ENCODE data around the gene SUGP2. TPM values are rescaled to one million over a fixed set of nuclear protein-coding genes. Genes with fewer than 3 reads are reported as not detected.

Gene SUGP2
- total RNA-seq, 1 donor from 2014 or later = 19.8 TPM

DNA sequence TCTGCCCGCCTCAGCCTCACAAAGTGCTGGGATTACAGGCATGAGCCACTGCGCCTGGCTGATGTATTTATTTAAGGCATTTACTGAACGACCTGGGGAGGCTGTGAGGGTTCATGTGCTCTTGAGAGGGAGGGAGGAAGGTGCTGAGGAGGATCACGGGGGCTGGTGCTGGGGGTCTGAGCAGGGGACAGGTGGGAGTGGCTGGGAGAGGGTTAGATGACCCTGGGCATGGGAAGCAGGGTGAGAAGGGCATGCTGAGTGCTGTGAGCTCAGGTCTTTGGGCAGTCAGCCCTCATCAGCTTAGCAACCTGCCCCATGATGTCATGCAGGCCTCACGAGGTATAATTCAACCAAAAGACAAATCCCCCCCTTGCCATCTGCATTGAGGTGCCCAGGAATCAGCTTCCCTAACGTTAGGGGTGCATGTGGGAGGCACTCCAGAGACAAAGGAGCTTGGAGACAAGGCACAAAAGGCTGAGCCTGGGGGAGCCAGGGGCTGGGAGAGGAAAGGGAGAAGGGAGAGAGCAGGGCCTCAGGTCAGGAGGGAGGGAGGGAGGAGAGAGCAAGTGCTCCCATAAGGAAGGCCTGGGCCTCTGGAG is 36.4 kb downstream of the SUGP2 start:
- no peak overlapping the region for H3K27ac ChIP-seq (ENCODE audit: low read depth, low read length)
- H3K9me3 ChIP-seq (ENCODE audit: control insufficient read depth in 3 of 3, low read length in 3 of 3) = no peaks in the 10 kb centered on the region
- H3K4me3 ChIP-seq (ENCODE audit: low read length in 3 of 3) = no peak overlapping the region
- peaks cover 45 to 59% (median 54%) of the 10 kb centered on the region in 3 donors for H3K36me3 ChIP-seq (ENCODE audit: control insufficient read depth in 3 of 3, insufficient read depth in 3 of 3, low read length in 3 of 3)
- no peaks in the 10 kb centered on the region for H3K27me3 ChIP-seq (ENCODE audit: control insufficient read depth in 3 of 3, insufficient read depth in 3 of 3, low read length in 3 of 3)
- H3K9ac ChIP-seq (ENCODE audit: low read depth in 1 of 3, low read length in 3 of 3) = no peak overlapping the region
- H3K4me1 ChIP-seq (ENCODE audit: control insufficient read depth in 3 of 3, insufficient read depth in 3 of 3, low read length in 3 of 3) = peaks cover 0 to 8% (median 0%) of the 10 kb centered on the region in 3 donors

DNA sequence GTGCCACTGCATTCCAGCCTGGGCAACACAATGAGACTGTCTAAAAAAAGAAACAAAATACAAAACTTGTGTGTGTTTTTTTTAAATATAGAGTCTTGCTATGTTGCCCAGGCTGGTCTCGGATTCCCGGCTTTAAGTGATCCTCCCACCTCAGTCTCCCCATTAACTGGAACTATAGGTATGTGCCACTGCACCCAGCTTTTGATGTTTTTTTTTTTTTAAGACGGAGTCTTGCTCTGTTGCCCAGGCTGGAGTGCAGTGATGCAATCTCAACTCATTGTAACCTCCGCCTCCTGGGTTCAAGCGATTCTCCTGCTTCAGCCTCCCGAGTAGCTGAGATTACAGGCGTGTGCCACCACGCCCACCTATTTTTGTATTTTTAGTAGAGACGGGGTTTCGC is 37.0 kb downstream of the SUGP2 start:
- Histone ChIP-seq H3K4me1 (ENCODE audit: control insufficient read depth in 3 of 3, insufficient read depth in 3 of 3, low read length in 3 of 3) (peaks cover 0 to 8% (median 0%) of the 10 kb centered on the region in 3 donors), H3K4me3 (ENCODE audit: low read length in 3 of 3) (no peak overlapping the region), H3K27ac (ENCODE audit: low read depth, low read length) (no peak overlapping the region), H3K27me3 (ENCODE audit: control insufficient read depth in 3 of 3, insufficient read depth in 3 of 3, low read length in 3 of 3) (no peaks in the 10 kb centered on the region), H3K36me3 (ENCODE audit: control insufficient read depth in 3 of 3, insufficient read depth in 3 of 3, low read length in 3 of 3) (peaks cover 46 to 59% (median 51%) of the 10 kb centered on the region in 3 donors), H3K9ac (ENCODE audit: low read depth in 1 of 3, low read length in 3 of 3) (no peak overlapping the region), H3K9me3 (ENCODE audit: control insufficient read depth in 3 of 3, low read length in 3 of 3) (no peaks in the 10 kb centered on the region)

DNA sequence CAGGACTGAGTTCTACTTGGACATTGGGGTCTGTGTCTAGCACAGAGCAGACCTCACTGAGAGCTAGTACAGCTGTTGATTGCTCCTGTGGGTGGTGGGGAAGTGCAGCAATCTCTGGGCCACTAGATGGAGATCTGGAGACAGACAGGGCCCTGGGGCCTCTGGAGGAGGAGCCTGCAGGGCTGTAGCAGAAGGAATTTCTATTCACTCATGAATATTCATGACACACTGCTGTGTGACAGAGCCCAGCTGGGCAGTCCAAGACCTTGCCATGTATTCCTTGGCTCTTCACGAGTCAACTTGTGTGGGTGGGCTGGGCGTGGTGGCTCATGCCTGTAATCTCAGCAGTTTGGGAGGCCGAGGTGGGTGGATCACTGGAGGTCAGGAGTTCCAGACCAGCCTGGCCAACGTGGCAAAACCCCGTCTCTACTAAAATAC is 37.5 kb downstream of the SUGP2 start:
- Histone ChIP-seq H3K36me3 (ENCODE audit: control insufficient read depth in 3 of 3, insufficient read depth in 3 of 3, low read length in 3 of 3) (peaks cover 50 to 60% (median 51%) of the 10 kb centered on the region in 3 donors), H3K4me1 (ENCODE audit: control insufficient read depth in 3 of 3, insufficient read depth in 3 of 3, low read length in 3 of 3) (peaks cover 0 to 8% (median 0%) of the 10 kb centered on the region in 3 donors), H3K27ac (ENCODE audit: low read depth, low read length) (no peak overlapping the region), H3K4me3 (ENCODE audit: low read length in 3 of 3) (no peak overlapping the region), H3K27me3 (ENCODE audit: control insufficient read depth in 3 of 3, insufficient read depth in 3 of 3, low read length in 3 of 3) (no peaks in the 10 kb centered on the region), H3K9ac (ENCODE audit: low read depth in 1 of 3, low read length in 3 of 3) (no peak overlapping the region), H3K9me3 (ENCODE audit: control insufficient read depth in 3 of 3, low read length in 3 of 3) (no peaks in the 10 kb centered on the region)

DNA sequence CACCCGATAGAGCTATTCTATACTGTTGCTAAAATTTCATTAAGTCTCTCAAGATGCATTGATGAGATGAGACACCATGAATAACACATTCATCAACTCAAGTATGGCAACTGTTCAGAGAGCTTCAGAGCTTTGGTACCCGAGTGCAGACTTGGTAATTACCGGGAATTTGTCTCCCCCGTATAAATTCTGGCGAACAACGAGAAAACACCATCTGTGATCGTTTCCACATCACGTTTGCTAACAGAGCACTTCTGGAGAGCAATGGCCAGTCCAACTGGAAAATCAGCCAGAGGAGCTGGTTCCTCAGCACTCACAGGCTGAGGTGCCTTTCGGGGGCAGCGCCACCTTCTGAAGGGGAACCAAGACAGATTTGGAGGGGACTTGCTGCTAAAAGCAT is 40.2 kb downstream of the SUGP2 start:
- Histone ChIP-seq H3K9ac (ENCODE audit: low read depth in 1 of 3, low read length in 3 of 3) (no peak overlapping the region), H3K4me1 (ENCODE audit: control insufficient read depth in 3 of 3, insufficient read depth in 3 of 3, low read length in 3 of 3) (no peaks in the 10 kb centered on the region), H3K4me3 (ENCODE audit: low read length in 3 of 3) (no peak overlapping the region), H3K36me3 (ENCODE audit: control insufficient read depth in 3 of 3, insufficient read depth in 3 of 3, low read length in 3 of 3) (peaks cover 32 to 42% (median 41%) of the 10 kb centered on the region in 3 donors), H3K9me3 (ENCODE audit: control insufficient read depth in 3 of 3, low read length in 3 of 3) (no peaks in the 10 kb centered on the region), H3K27ac (ENCODE audit: low read depth, low read length) (no peak overlapping the region), H3K27me3 (ENCODE audit: control insufficient read depth in 3 of 3, insufficient read depth in 3 of 3, low read length in 3 of 3) (no peaks in the 10 kb centered on the region)

DNA sequence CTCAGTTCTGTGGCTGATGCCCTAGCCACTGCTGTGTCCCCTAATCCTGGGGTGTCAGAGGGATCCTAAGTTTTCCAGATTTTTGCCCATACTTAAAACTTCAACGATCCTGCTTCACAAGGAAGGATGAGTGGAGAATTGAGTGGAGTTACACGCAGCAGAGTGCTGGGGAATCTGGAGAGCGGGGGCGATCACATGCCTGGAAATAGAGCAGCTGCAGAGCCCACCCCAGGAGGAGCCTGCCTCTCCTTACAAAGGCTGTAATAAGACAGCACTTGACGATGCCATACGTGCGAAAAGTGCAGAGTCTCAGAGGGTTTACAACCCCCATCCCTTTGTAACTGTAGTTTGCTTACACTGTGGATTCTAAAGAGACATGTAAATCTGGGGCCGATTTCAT is 40.6 kb downstream of the SUGP2 start:
- no peak overlapping the region for H3K4me3 ChIP-seq (ENCODE audit: low read length in 3 of 3)
- H3K9me3 ChIP-seq (ENCODE audit: control insufficient read depth in 3 of 3, low read length in 3 of 3) = no peaks in the 10 kb centered on the region
- no peak overlapping the region for H3K9ac ChIP-seq (ENCODE audit: low read depth in 1 of 3, low read length in 3 of 3)
- H3K27ac ChIP-seq (ENCODE audit: low read depth, low read length) = no peak overlapping the region
- no peaks in the 10 kb centered on the region for H3K4me1 ChIP-seq (ENCODE audit: control insufficient read depth in 3 of 3, insufficient read depth in 3 of 3, low read length in 3 of 3)
- no peaks in the 10 kb centered on the region for H3K27me3 ChIP-seq (ENCODE audit: control insufficient read depth in 3 of 3, insufficient read depth in 3 of 3, low read length in 3 of 3)
- peaks cover 32 to 41% (median 39%) of the 10 kb centered on the region in 3 donors for H3K36me3 ChIP-seq (ENCODE audit: control insufficient read depth in 3 of 3, insufficient read depth in 3 of 3, low read length in 3 of 3)

DNA sequence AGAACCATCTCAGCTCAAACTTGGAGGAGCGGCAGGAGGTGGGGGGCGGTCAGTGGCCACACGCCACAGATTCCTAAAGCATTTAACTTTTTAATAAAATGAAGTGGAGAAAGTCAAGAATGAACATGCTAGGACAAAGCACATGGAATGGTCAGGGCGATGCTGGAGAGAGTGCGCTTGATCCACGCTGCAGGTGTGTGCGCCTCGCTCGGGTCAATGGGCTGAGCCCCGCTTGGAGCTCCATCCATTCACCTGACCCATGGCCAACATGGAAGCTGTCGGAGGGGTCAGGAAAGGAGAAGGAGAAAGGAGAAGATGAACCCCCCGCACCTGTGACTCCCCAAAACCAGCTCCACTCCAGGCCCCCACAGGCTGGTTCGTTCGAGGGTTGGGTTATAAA is 41.8 kb downstream of the SUGP2 start:
- Histone ChIP-seq H3K27me3 (ENCODE audit: control insufficient read depth in 3 of 3, insufficient read depth in 3 of 3, low read length in 3 of 3) (no peaks in the 10 kb centered on the region), H3K36me3 (ENCODE audit: control insufficient read depth in 3 of 3, insufficient read depth in 3 of 3, low read length in 3 of 3) (peaks cover 30 to 37% (median 36%) of the 10 kb centered on the region in 3 donors), H3K27ac (ENCODE audit: low read depth, low read length) (no peak overlapping the region), H3K4me1 (ENCODE audit: control insufficient read depth in 3 of 3, insufficient read depth in 3 of 3, low read length in 3 of 3) (peaks cover 0 to 6% (median 5%) of the 10 kb centered on the region in 3 donors), H3K9me3 (ENCODE audit: control insufficient read depth in 3 of 3, low read length in 3 of 3) (no peaks in the 10 kb centered on the region), H3K9ac (ENCODE audit: low read depth in 1 of 3, low read length in 3 of 3) (no peak overlapping the region), H3K4me3 (ENCODE audit: low read length in 3 of 3) (no peak overlapping the region)

DNA sequence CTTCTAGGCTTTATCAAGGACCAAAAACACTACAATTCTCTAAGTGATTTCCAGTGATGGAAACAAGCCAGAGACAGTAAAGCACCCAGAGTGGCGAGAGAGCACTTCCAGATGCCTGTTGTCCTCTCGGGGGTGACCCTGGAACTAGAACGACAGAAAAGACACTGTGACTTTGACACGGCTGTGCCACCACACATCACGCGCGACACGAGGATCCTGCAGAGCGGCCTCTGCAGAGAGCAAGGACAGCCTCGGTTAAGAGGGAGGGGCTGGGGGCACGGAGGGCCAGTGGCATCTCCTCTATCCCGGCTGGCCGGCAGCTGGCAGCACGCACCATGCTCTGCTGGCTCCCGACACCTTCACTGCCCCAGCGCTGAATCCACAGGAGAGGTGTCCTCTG is 42.3 kb downstream of the SUGP2 start:
- no peak overlapping the region for H3K9ac ChIP-seq (ENCODE audit: low read depth in 1 of 3, low read length in 3 of 3)
- H3K4me1 ChIP-seq (ENCODE audit: control insufficient read depth in 3 of 3, insufficient read depth in 3 of 3, low read length in 3 of 3) = peaks cover 0 to 6% (median 5%) of the 10 kb centered on the region in 3 donors
- H3K36me3 ChIP-seq (ENCODE audit: control insufficient read depth in 3 of 3, insufficient read depth in 3 of 3, low read length in 3 of 3) = peaks cover 30 to 37% (median 36%) of the 10 kb centered on the region in 3 donors
- H3K4me3 ChIP-seq (ENCODE audit: low read length in 3 of 3) = no peak overlapping the region
- no peak overlapping the region for H3K27ac ChIP-seq (ENCODE audit: low read depth, low read length)
- H3K27me3 ChIP-seq (ENCODE audit: control insufficient read depth in 3 of 3, insufficient read depth in 3 of 3, low read length in 3 of 3) = no peaks in the 10 kb centered on the region
- no peaks in the 10 kb centered on the region for H3K9me3 ChIP-seq (ENCODE audit: control insufficient read depth in 3 of 3, low read length in 3 of 3)

DNA sequence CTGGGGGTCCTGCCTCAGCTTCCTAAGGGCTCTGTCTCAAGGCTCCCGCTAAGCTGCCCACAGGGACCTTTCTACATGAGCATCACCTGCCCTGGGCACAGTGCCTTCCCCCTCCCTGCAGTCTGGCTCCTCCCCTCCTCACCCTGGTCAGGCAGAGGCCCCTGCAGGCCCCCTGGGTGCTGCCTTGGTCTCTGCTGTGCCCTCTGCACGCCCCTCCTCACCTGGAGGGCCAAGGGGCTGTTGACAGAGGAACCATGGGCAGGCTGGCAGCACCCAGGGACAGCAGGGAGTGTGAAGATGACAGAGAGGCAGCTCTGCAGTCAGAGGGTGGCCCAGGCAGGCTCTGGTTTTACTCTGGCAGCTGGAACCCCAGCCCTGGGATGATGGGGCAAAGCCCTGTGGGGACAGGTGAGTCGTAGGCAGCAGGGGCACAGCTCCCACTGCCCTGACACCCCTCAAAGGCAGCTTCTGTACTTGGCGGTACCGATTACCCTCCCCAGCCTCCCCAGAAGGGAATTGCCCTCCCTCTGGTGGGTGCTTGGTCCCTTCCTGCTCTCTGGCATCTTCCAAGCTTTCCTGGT is 43.1 kb downstream of the SUGP2 start:
- Histone ChIP-seq H3K4me3 (ENCODE audit: low read length in 3 of 3) (no peak overlapping the region), H3K36me3 (ENCODE audit: control insufficient read depth in 3 of 3, insufficient read depth in 3 of 3, low read length in 3 of 3) (peaks cover 25 to 34% (median 32%) of the 10 kb centered on the region in 3 donors), H3K27ac (ENCODE audit: low read depth, low read length) (no peak overlapping the region), H3K9me3 (ENCODE audit: control insufficient read depth in 3 of 3, low read length in 3 of 3) (no peaks in the 10 kb centered on the region), H3K9ac (ENCODE audit: low read depth in 1 of 3, low read length in 3 of 3) (no peak overlapping the region), H3K27me3 (ENCODE audit: control insufficient read depth in 3 of 3, insufficient read depth in 3 of 3, low read length in 3 of 3) (peaks cover 0 to 7% (median 0%) of the 10 kb centered on the region in 3 donors), H3K4me1 (ENCODE audit: control insufficient read depth in 3 of 3, insufficient read depth in 3 of 3, low read length in 3 of 3) (peaks cover 0 to 6% (median 5%) of the 10 kb centered on the region in 3 donors)

DNA sequence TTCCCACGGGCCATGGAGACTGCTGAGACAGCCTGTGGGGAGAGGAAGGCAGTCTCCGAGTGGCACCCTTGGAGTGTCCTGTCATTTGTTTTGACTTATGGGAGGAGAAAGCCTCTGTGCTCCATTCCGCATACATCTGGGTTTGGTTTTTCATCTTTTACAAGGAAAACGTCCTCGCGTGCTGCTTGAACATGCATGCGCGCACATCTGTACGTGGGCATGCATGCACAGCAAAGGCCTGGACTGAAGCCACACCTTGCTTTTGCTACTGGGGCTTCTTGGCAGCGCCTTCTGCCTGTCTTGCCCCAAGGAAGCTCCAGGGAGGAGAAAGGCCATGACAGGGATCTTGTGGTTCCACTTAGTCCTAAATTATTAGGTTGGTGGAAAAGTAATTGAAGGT is 44.0 kb downstream of the SUGP2 start:
- no peak overlapping the region for H3K9ac ChIP-seq (ENCODE audit: low read depth in 1 of 3, low read length in 3 of 3)
- peaks cover 0 to 6% (median 5%) of the 10 kb centered on the region in 3 donors for H3K4me1 ChIP-seq (ENCODE audit: control insufficient read depth in 3 of 3, insufficient read depth in 3 of 3, low read length in 3 of 3)
- H3K9me3 ChIP-seq (ENCODE audit: control insufficient read depth in 3 of 3, low read length in 3 of 3) = no peaks in the 10 kb centered on the region
- H3K27ac ChIP-seq (ENCODE audit: low read depth, low read length) = no peak overlapping the region
- H3K4me3 ChIP-seq (ENCODE audit: low read length in 3 of 3) = no peak overlapping the region
- H3K27me3 ChIP-seq (ENCODE audit: control insufficient read depth in 3 of 3, insufficient read depth in 3 of 3, low read length in 3 of 3) = peaks cover under 1 to 9% (median 2%) of the 10 kb centered on the region in 3 donors
- peaks cover 20 to 27% (median 25%) of the 10 kb centered on the region in 3 donors for H3K36me3 ChIP-seq (ENCODE audit: control insufficient read depth in 3 of 3, insufficient read depth in 3 of 3, low read length in 3 of 3)

DNA sequence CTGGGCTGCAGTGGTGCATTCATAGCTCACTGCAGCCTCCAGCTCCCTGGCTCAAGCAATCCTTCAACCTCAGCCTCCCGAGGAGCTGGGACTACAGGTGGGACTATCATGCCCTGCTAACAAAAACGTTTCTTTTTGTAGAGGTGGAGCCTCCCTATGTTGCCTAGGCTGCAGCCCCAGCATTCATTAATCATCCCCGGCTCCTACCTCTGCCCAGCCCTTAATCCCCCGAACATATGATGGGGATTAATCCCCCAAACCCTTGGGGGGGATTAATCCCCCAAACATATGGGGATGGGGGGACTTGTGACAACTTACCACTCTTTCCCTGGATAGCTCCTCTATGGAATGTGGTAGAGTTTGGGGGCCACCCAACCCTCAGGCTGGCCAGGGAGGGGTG is 45.9 kb downstream of the SUGP2 start:
- H3K4me3 ChIP-seq (ENCODE audit: low read length in 3 of 3) = no peak overlapping the region

More for the DNA sequence above, 45.9 kb downstream of the SUGP2 start:
- peaks cover 4 to 18% (median 12%) of the 10 kb centered on the region in 3 donors for H3K27me3 ChIP-seq (ENCODE audit: control insufficient read depth in 3 of 3, insufficient read depth in 3 of 3, low read length in 3 of 3)
- H3K27ac ChIP-seq (ENCODE audit: low read depth, low read length) = no peak overlapping the region
- H3K9me3 ChIP-seq (ENCODE audit: control insufficient read depth in 3 of 3, low read length in 3 of 3) = no peaks in the 10 kb centered on the region
- H3K9ac ChIP-seq (ENCODE audit: low read depth in 1 of 3, low read length in 3 of 3) = no peak overlapping the region
- peaks cover 2 to 9% (median 8%) of the 10 kb centered on the region in 3 donors for H3K36me3 ChIP-seq (ENCODE audit: control insufficient read depth in 3 of 3, insufficient read depth in 3 of 3, low read length in 3 of 3)
- peaks cover 0 to 6% (median 5%) of the 10 kb centered on the region in 3 donors for H3K4me1 ChIP-seq (ENCODE audit: control insufficient read depth in 3 of 3, insufficient read depth in 3 of 3, low read length in 3 of 3)

Measured in skeletal muscle tissue (tissue), 4 donors.